IPS-18a (cell line): ENCODE measurements around the gene CMC4.

Experiments used
- H3K27ac ChIP-seq: one replicate; pipeline ENCODE4 v1.5.1; 2013; ENCODE audit warnings: low read length
- H3K27me3 ChIP-seq: one replicate; pipeline ENCODE4 v1.6.1; 2013; ENCODE audit warnings: mild to moderate bottlenecking, low read length; ENCODE audit not compliant: control insufficient read depth, insufficient read depth
- H3K36me3 ChIP-seq: one replicate; pipeline ENCODE4 v1.6.1; 2013; ENCODE audit warnings: low read depth, low read length; ENCODE audit not compliant: control insufficient read depth
- H3K4me1 ChIP-seq: one replicate; pipeline ENCODE4 v1.6.1; 2013; ENCODE audit warnings: low read depth, low read length; ENCODE audit not compliant: control insufficient read depth
- H3K4me3 ChIP-seq: one replicate; pipeline ENCODE4 v1.5.1; 2013; ENCODE audit warnings: low read length
- H3K9ac ChIP-seq: one replicate; pipeline ENCODE4 v1.6.1; 2013; ENCODE audit warnings: mild to moderate bottlenecking, low read length, moderate library complexity
- H3K9me3 ChIP-seq: one replicate; pipeline ENCODE4 v1.6.1; 2013; ENCODE audit warnings: low read depth, low read length; ENCODE audit not compliant: control insufficient read depth

Gene CMC4

GRCh38 chrX:155070975-155071693 lies at the start of gene CMC4, which contains the start of the genes BRCC3 and MTCP1:
TSS of gene CMC4 (minus strand) at chrX:155071136. CDS start at chrX:155064023, 7,113 bp downstream.
TSS of gene BRCC3 (plus strand) at chrX:155071508. CDS start at chrX:155071528, 20 bp downstream.
TSS of gene MTCP1 (minus strand) at chrX:155071136. CDS start at chrX:155066010, 5,126 bp downstream.
- Histone ChIP-seq H3K9ac (peak within 1 kb of the TSS; percentile 82), H3K4me1 (no peaks in the 10 kb centered on the region), H3K4me3 (peak within 1 kb of the TSS; percentile 88), H3K36me3 (peaks cover 11% of the 10 kb centered on the region), H3K27me3 (no peaks in the 10 kb centered on the region), H3K27ac (no peak within 1 kb of the TSS), H3K9me3 (peaks cover 17% of the 10 kb centered on the region)

- Histone ChIP-seq H3K27me3 (no peaks in the 10 kb centered on the region), H3K4me1 (no peaks in the 10 kb centered on the region), H3K9me3 (peaks cover 13% of the 10 kb centered on the region), H3K27ac (no peak overlapping the region), H3K9ac (no peak overlapping the region), H3K36me3 (no peaks in the 10 kb centered on the region), H3K4me3 (no peak overlapping the region)
Observed at GRCh38 chrX:155115174-155115819, 44.4 kb upstream of the CMC4 start.

- Histone ChIP-seq H3K27me3 (no peaks in the 10 kb centered on the region), H3K9me3 (peaks cover 20% of the 10 kb centered on the region)
Observed at GRCh38 chrX:155113097-155113496, 42.2 kb upstream of the CMC4 start.

GRCh38 chrX:155112171-155112570 lies 41.2 kb upstream of the CMC4 start:
- H3K27me3 ChIP-seq, result no peaks in the 10 kb centered on the region
- H3K27ac ChIP-seq, result no peak overlapping the region
- no peak overlapping the region for H3K4me3 ChIP-seq
- H3K4me1 ChIP-seq, result no peaks in the 10 kb centered on the region
- H3K9ac ChIP-seq, result no peak overlapping the region
- H3K9me3 ChIP-seq, result peaks cover 20% of the 10 kb centered on the region
- no peaks in the 10 kb centered on the region for H3K36me3 ChIP-seq

More at GRCh38 chrX:155113097-155113496, 42.2 kb upstream of the CMC4 start:
- Histone ChIP-seq H3K36me3 (no peaks in the 10 kb centered on the region), H3K4me1 (no peaks in the 10 kb centered on the region), H3K9ac (no peak overlapping the region), H3K27ac (no peak overlapping the region), H3K4me3 (no peak overlapping the region)

- Histone ChIP-seq H3K27me3 (no peaks in the 10 kb centered on the region), H3K27ac (no peak overlapping the region), H3K36me3 (no peaks in the 10 kb centered on the region), H3K4me1 (no peaks in the 10 kb centered on the region), H3K9ac (no peak overlapping the region), H3K4me3 (no peak overlapping the region), H3K9me3 (peaks cover 14% of the 10 kb centered on the region)
Observed at GRCh38 chrX:155108427-155108826, 37.5 kb upstream of the CMC4 start.

GRCh38 chrX:155105919-155106318 lies 35.0 kb upstream of the CMC4 start:
- H3K4me1 ChIP-seq, result no peaks in the 10 kb centered on the region
- H3K36me3 ChIP-seq, result no peaks in the 10 kb centered on the region
- peaks cover 9% of the 10 kb centered on the region for H3K9me3 ChIP-seq
- H3K27ac ChIP-seq, result no peak overlapping the region
- H3K4me3 ChIP-seq, result no peak overlapping the region
- H3K9ac ChIP-seq, result no peak overlapping the region
- no peaks in the 10 kb centered on the region for H3K27me3 ChIP-seq

GRCh38 chrX:155094468-155095061 lies 23.6 kb upstream of the CMC4 start:
- peaks cover 7% of the 10 kb centered on the region for H3K36me3 ChIP-seq
- H3K27ac ChIP-seq, result no peak overlapping the region

GRCh38 chrX:155086961-155087735 lies 16.2 kb upstream of the CMC4 start:
- no peaks in the 10 kb centered on the region for H3K4me1 ChIP-seq
- no peak overlapping the region for H3K4me3 ChIP-seq
- no peak overlapping the region for H3K27ac ChIP-seq
- peaks cover 7% of the 10 kb centered on the region for H3K36me3 ChIP-seq
- H3K9me3 ChIP-seq, result peaks cover 5% of the 10 kb centered on the region
- no peaks in the 10 kb centered on the region for H3K27me3 ChIP-seq
- no peak overlapping the region for H3K9ac ChIP-seq

More at GRCh38 chrX:155094468-155095061, 23.6 kb upstream of the CMC4 start:
- peaks cover 4% of the 10 kb centered on the region for H3K9me3 ChIP-seq
- no peaks in the 10 kb centered on the region for H3K4me1 ChIP-seq
- no peak overlapping the region for H3K9ac ChIP-seq
- H3K27me3 ChIP-seq, result no peaks in the 10 kb centered on the region
- no peak overlapping the region for H3K4me3 ChIP-seq

- Histone ChIP-seq H3K27ac (no peak overlapping the region), H3K36me3 (peaks cover 7% of the 10 kb centered on the region)
Observed at GRCh38 chrX:155086202-155086840, 15.4 kb upstream of the CMC4 start.

GRCh38 chrX:155071694-155072280 lies 851 bp upstream of the CMC4 start:
- H3K36me3 ChIP-seq, result peaks cover 14% of the 10 kb centered on the region
- H3K9me3 ChIP-seq, result peaks cover 14% of the 10 kb centered on the region
- peak overlapping the region; percentile 88 for H3K4me3 ChIP-seq
- H3K27me3 ChIP-seq, result no peaks in the 10 kb centered on the region
- peak overlapping the region; percentile 82 for H3K9ac ChIP-seq
- H3K4me1 ChIP-seq, result no peaks in the 10 kb centered on the region
- H3K27ac ChIP-seq, result no peak overlapping the region

More at GRCh38 chrX:155086202-155086840, 15.4 kb upstream of the CMC4 start:
- no peaks in the 10 kb centered on the region for H3K27me3 ChIP-seq
- peaks cover 5% of the 10 kb centered on the region for H3K9me3 ChIP-seq
- H3K4me3 ChIP-seq, result no peak overlapping the region
- no peaks in the 10 kb centered on the region for H3K4me1 ChIP-seq
- H3K9ac ChIP-seq, result no peak overlapping the region
